Endothelial cell of umbilical vein (primary cell): ENCODE measurements around the gene MUC13. TPM values are rescaled to one million over a fixed set of nuclear protein-coding genes. Genes with fewer than 3 reads are reported as not detected.

ENCODE experiments used
- BruUV-seq: library from RNA; stranded (reverse); fragments of 400-500 nt; replicated peaks from 2 replicates; lab custom pipeline; 2021; lab: Mats Ljungman, UMichigan
- CTCF ChIA-PET: fragments of 300-600, 350-600 bp; sonication (Branson Sonifier 250); formaldehyde crosslinking; loops from one replicate; lab custom pipeline; 2021; ENCODE audit warnings: antibody characterized with exemption, inconsistent platforms; lab: Charles Lee
- POLR2A ChIA-PET: fragments of 300-600, 350-600 bp; sonication (Branson Sonifier 250); formaldehyde crosslinking; loops from one replicate; lab custom pipeline; 2021; ENCODE audit warnings: antibody characterized with exemption, inconsistent platforms; lab: Charles Lee
- DNase-seq: peaks from one replicate; pipeline ENCODE4 v3.0.0-alpha.2; 2011; ENCODE audit warnings: low read depth, low spot score
- FAIRE-seq: peaks from 2 replicates; lab custom pipeline; 2011; peaks lifted over from hg19 to GRCh38; lab: Jason Lieb, UNC
- H2AFZ ChIP-seq: 2 replicates; pipeline ENCODE4 v1.6.0; 2012; ENCODE audit warnings: low read depth, low read length, control low read depth, inconsistent platforms
- H3K27ac ChIP-seq: 2 replicates; pipeline ENCODE4 v1.5.1; 2011; ENCODE audit warnings: low read depth, mild to moderate bottlenecking, control low read depth, low read length, moderate library complexity; ENCODE audit not compliant: insufficient read depth
- H3K27me3 ChIP-seq, 2 experiments: 2 replicates each; pipeline versions ENCODE4 v1.6.0 to v1.6.1; 2011; ENCODE audit warnings: low read length in 2 of 2, mixed read lengths in 1 of 2; ENCODE audit not compliant: control insufficient read depth in 2 of 2, insufficient read depth in 2 of 2
- H3K36me3 ChIP-seq, 2 experiments: 2 replicates in 1 of 2; 3 replicates in 1 of 2; pipeline ENCODE4 v1.5.1; 2011; ENCODE audit warnings: low read length in 2 of 2, mild to moderate bottlenecking in 1 of 2, moderate library complexity in 1 of 2; ENCODE audit not compliant: control insufficient read depth in 2 of 2, insufficient read depth in 2 of 2; ENCODE audit errors: extremely low read depth in 1 of 2
- H3K4me1 ChIP-seq: 3 replicates; pipeline ENCODE4 v1.5.1; 2011; ENCODE audit warnings: mild to moderate bottlenecking, low read length; ENCODE audit not compliant: control insufficient read depth, insufficient read depth; ENCODE audit errors: extremely low read depth
- H3K4me2 ChIP-seq: 2 replicates; pipeline ENCODE4 v1.6.1; 2011; ENCODE audit warnings: low read length, control low read depth, mixed read lengths; ENCODE audit not compliant: insufficient read depth
- H3K4me3 ChIP-seq, 3 experiments: fragments of 200-600 bp in 1 of 3; sonication (generic), shearing (Covaris generic) in 1 of 3; replicated peaks in 1 of 3; 2 replicates each; pipeline ENCODE4 v1.5.1; 2011 to 2016; ENCODE audit warnings: control low read depth in 3 of 3, low read length in 3 of 3, mild to moderate bottlenecking in 2 of 3, inconsistent platforms in 1 of 3, low read depth in 1 of 3, moderate library complexity in 1 of 3; ENCODE audit not compliant: insufficient read depth in 1 of 3
- H3K79me2 ChIP-seq: 2 replicates; pipeline ENCODE4 v1.6.0; 2012; ENCODE audit warnings: low read length, inconsistent platforms; ENCODE audit not compliant: control insufficient read depth, insufficient read depth
- H3K9ac ChIP-seq: replicated peaks from 2 replicates; pipeline ENCODE3; 2011; ENCODE audit warnings: low read length, control low read depth; ENCODE audit not compliant: insufficient read depth; ENCODE audit errors: extremely low read depth
- H3K9me1 ChIP-seq: replicated peaks from 3 replicates; pipeline ENCODE4 v1.6.0; 2011; ENCODE audit warnings: mild to moderate bottlenecking, low read length; ENCODE audit not compliant: control insufficient read depth, insufficient read depth; ENCODE audit errors: extremely low read depth
- H3K9me3 ChIP-seq: replicated peaks from 2 replicates; pipeline ENCODE4 v1.5.1; 2012; ENCODE audit warnings: low read length, inconsistent platforms; ENCODE audit not compliant: control insufficient read depth, insufficient read depth
- H4K20me1 ChIP-seq: replicated peaks from 2 replicates; pipeline ENCODE3; 2011; ENCODE audit warnings: mild to moderate bottlenecking, low read length; ENCODE audit not compliant: control insufficient read depth, insufficient read depth; ENCODE audit errors: extremely low read depth
- CTCF ChIP-seq, 2 donors: IDR thresholded peaks; 1 replicate in 1 of 2; 2 replicates in 1 of 2; pipeline ENCODE4 v1.5.1; 2011; ENCODE audit warnings: low read length in 2 of 2, mild to moderate bottlenecking in 2 of 2, moderate library complexity in 2 of 2, control low read depth in 1 of 2, inconsistent platforms in 1 of 2, low read depth in 1 of 2; ENCODE audit not compliant: insufficient read depth in 1 of 2; ENCODE audit errors: extremely low read depth in 1 of 2
- EZH2 ChIP-seq: IDR thresholded peaks from 2 replicates; pipeline ENCODE4 v1.6.1; 2012; ENCODE audit warnings: borderline replicate concordance, low read depth, mild to moderate bottlenecking, moderate library complexity, low read length, inconsistent platforms; ENCODE audit not compliant: severe bottlenecking
- FOS ChIP-seq: IDR thresholded peaks from 2 replicates; pipeline ENCODE4 v1.6.1; 2011; ENCODE audit warnings: mild to moderate bottlenecking, low read length, moderate library complexity, borderline replicate concordance; ENCODE audit not compliant: insufficient read depth
- GATA2 ChIP-seq: IDR thresholded peaks from 2 replicates; pipeline ENCODE4 v1.7.0; 2011; ENCODE audit warnings: low read depth, mild to moderate bottlenecking, moderate library complexity, mixed read lengths, low read length; ENCODE audit not compliant: insufficient read length, insufficient read depth
- JUN ChIP-seq: IDR thresholded peaks from 2 replicates; pipeline ENCODE4 v1.6.1; 2011; ENCODE audit warnings: borderline replicate concordance, low read depth; ENCODE audit not compliant: insufficient read length, insufficient read depth
- MYC ChIP-seq: IDR thresholded peaks from one replicate; pipeline ENCODE4 v1.6.1; 2011; ENCODE audit warnings: mild to moderate bottlenecking, low read depth, low read length
- POLR2A ChIP-seq: IDR thresholded peaks from 2 replicates; pipeline ENCODE4 v1.6.1; 2012; ENCODE audit warnings: low read depth, mild to moderate bottlenecking, control low read depth, low read length
- POLR2AphosphoS5 ChIP-seq: IDR thresholded peaks from 2 replicates; pipeline ENCODE4 v1.6.1; 2012; ENCODE audit warnings: low read depth, mild to moderate bottlenecking, control low read depth, low read length, moderate library complexity; ENCODE audit not compliant: insufficient read depth
- dilution Hi-C: fragments of 300-500 bp; cut with MboI; formaldehyde crosslinking; loops from one replicate; pipeline ENCODE4 v1.15.0; 2019; ENCODE audit warnings: low sequenced_read_pairs; ENCODE audit not compliant: extremely low pct_ligation_motif_present
- intact Hi-C: fragments of 100-400 bp; cut with micrococcal nuclease; formaldehyde crosslinking; loops from one replicate; pipeline ENCODE4 v1.10.0; 2022
- polyA plus RNA-seq, 4 experiments: library from polyadenylated mRNA; depleted of rRNA in 3 of 4; stranded (reverse) in 3 of 4; unstranded in 1 of 4; fragments of >200 nt; gene quantifications; 2 replicates each; pipeline versions ENCODE4 v1.2.1 to v1.2.3, GENCODE V29; 2011 to 2012; ENCODE audit warnings: missing spikeins in 1 of 4
- total RNA-seq: library from RNA; stranded (reverse); gene quantifications from 2 replicates; pipeline ENCODE4 v1.2.3, GENCODE V29; 2021
- TF ChIP-seq, protein P1 (sequence below): IDR thresholded peaks from 2 replicates; pipeline ENCODE4 v1.6.1; 2011; ENCODE audit not compliant: insufficient read depth, insufficient read length

Gene MUC13
- total and polyA plus RNA-seq, 2 donors (not counting 3 experiments of a cell fraction or from before 2014, with no cell fraction given): not detected

GRCh38 chr3:124867511-124867910 lies 67.0 kb downstream of the MUC13 start:
- Histone ChIP-seq H3K27me3 (no peaks in the 10 kb centered on the region), H3K4me1 (no peaks in the 10 kb centered on the region), H3K79me2 (no peaks in the 10 kb centered on the region), H3K27ac (no peak overlapping the region), H3K4me2 (no peak overlapping the region), H3K9me3 (no peaks in the 10 kb centered on the region), H3K9ac (no peak overlapping the region), H3K9me1 (no peaks in the 10 kb centered on the region), H3K4me3 (no peak overlapping the region), H4K20me1 (no peaks in the 10 kb centered on the region), H3K36me3 (no peaks in the 10 kb centered on the region), H2AFZ (no peak overlapping the region)
- FAIRE-seq (no peak), DNase-seq (no peak)
- BruUV-seq: no TSS peak
- POLR2A ChIA-PET: no interaction called here
- CTCF ChIA-PET: no interaction called here
- TF ChIP-seq FOS (no peak), GATA2 (no peak), EZH2 (no peak), JUN (no peak), POLR2A (no peak), CTCF (IDR thresholded peaks at IDR 0.05; ENCODE audit: extremely low read depth in 1 of 2, insufficient read depth in 1 of 2, low read depth in 1 of 2, low read length in 2 of 2) (no peak), MYC (no peak), POLR2AphosphoS5 (no peak)
- TF ChIP-seq, protein P1, sequence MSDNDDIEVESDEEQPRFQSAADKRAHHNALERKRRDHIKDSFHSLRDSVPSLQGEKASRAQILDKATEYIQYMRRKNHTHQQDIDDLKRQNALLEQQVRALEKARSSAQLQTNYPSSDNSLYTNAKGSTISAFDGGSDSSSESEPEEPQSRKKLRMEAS: no peak
- intact Hi-C loops: no loop called here
- dilution Hi-C loops: no loop called here
